GM10847 (cell line): ENCODE results near the gene SDHD.

Experiments used
- POLR2A ChIP-seq: IDR thresholded peaks from 2 replicates; pipeline ENCODE4 v1.6.1; 2011; ENCODE audit not compliant: insufficient read length; ENCODE audit errors: extremely low read depth

Gene SDHD

DNA sequence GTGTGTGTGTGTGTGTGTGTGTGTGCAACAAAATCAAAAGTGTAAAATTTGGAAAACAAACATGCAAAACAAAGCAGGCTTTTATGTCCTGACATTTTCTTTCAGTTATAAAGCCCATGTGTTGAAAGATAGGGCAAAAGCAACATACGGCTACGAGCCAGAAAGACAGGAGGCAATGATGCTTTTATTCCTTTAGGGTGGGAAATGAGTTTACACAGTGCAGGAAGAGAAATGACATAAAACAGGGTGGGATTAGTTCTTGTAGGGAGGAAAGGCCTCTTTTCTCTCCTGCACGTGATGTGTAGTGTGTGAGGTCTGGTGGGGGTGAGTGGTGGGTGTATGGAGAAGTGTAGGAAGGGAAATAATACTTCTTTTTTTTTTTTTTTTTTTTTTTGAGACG, 47.8 kb downstream of the SDHD start:
- TF ChIP-seq POLR2A: no peak

DNA sequence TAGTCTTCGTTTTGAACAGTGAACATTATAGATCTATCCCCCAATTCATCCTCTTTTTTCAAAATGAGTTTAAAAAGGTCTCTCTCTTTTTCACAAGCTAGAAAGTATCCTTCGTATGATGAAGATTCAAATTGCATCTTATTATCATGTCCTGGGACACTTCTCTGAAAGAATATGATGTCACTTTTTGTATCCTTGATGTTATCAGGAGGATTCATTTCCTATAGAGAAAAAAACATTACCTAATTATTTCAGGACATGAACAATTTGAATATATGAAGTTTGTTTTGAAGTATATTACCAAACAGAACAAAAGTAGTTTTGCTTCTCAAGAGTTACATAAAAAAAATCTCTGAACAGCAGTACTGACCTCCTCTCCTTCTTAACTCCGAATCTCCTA, 56.9 kb downstream of the SDHD start:
- no peak for TF ChIP-seq POLR2A
